HG03045 (cell line): ENCODE data around the gene CCT5.
"Not testable (repeated sequence)": the region's sequence is repeated elsewhere in the genome, so short reads cannot be mapped to it uniquely, and the experiment has no call there.

Experiments used
- ATAC-seq: cut with Tn5 transposase; IDR thresholded peaks from one replicate; pipeline ENCODE4 v1.9.1; 2021; ENCODE audit warnings: mild to moderate bottlenecking, moderate library complexity; ENCODE audit not compliant: unreplicated experiment

CCT5 gene

GRCh38 chr5:10297646-10298204 is 47.6 kb downstream of the CCT5 start:
- ATAC-seq: no peak

DNA sequence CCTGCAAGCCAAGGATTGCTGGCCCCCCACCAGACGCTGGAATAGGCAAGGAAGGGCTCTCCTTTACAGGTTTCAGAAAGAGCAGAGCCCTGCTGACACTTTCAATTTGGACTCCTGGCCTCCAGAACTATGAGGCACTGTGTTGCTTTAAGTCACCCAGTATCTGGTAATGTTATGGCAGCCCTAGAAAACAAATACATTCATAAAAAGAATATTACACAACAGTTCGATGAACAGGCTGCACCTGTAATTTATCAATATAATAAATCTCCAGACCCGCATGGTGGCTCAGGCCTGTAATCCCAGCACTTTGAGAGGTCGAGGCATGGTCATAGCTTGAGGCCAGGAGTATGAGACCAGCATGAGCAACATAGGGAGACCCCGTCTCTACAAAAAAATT is 50.2 kb downstream of the CCT5 start:
- no peak for ATAC-seq

GRCh38 chr5:10301266-10301665 is 51.2 kb downstream of the CCT5 start:
- no peak for ATAC-seq

- ATAC-seq: no peak
These were observed 51.9 kb downstream of the CCT5 start for GRCh38 chr5:10301842-10302610.

DNA sequence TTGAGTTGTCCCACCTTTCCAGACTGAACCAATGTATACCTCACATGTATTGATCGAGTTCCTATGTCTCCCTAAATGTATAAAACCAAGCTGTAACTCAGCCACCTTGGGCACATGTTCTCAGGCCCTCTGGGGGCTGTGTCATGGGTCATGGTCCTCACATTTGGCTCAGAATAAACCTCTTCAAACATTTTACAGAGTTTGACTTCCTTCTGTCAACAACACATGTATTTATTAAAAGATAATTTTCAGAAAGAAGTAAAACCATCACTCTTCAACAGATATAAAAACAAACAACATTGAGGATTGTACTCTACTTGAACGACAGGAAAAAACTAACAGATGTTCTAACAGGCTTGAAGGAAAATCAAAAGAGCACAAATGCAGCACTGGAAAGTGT is 53.1 kb downstream of the CCT5 start:
- ATAC-seq: no peak

- ATAC-seq: no peak
These were observed 53.7 kb downstream of the CCT5 start for GRCh38 chr5:10303699-10304170.

GRCh38 chr5:10304932-10305331 is 54.9 kb downstream of the CCT5 start:
- ATAC-seq: no peak

GRCh38 chr5:10306114-10306513 is 56.0 kb downstream of the CCT5 start:
- ATAC-seq: no peak

- no peak for ATAC-seq
These were observed 56.7 kb downstream of the CCT5 start for GRCh38 chr5:10306806-10307205.

DNA sequence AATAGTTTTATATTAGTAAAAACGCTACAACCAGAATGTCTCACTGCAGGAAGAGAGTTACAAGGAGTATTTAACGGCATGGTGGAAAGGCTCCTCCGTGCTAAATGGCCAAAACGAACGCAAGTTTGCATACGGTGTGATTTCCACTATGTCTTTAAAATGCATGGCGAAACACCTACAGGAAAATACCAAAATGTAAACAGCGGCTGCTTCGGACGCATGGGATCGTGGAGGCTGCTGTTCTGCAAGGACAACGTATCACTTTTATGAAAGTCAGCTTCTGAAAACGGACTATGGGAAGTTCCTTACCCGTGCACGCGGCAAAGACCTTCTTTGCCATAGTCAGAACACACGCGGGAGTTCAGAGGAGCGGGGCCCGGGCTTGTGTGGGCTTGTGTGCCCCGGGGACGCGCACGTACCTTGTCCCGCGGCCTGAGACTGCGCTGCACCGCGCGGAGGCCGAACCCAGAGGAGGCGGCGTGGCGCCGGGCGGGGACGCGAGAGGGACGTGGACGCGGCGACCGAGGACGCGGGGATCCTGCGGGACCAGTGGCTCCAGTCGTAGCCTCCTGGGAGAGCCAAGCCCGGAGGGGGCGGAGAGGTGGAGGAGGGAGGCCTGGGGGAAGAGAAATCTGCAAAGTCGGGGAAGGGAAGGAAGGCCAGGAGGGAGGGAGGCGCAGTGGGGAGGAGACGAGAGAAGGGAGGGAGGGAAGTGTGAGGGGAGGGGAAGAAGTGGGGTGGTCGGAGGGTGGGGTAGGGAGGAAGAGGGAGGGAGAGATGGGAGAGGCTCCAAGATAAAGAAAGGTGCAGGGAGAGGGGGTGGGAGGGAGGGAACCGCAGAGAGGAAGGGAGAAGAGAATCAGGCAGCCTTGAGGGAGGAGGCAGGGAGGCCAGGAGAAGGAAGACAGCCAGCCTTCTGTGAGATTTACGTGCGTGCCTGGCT is 57.4 kb downstream of the CCT5 start, which contains the start of gene CMBL:
Gene CMBL (minus strand): TSS at position 697 of the 943 bp plus-strand sequence. CDS start 17,140 bp downstream, outside the sequence.
- ATAC-seq: peak; percentile 67

DNA sequence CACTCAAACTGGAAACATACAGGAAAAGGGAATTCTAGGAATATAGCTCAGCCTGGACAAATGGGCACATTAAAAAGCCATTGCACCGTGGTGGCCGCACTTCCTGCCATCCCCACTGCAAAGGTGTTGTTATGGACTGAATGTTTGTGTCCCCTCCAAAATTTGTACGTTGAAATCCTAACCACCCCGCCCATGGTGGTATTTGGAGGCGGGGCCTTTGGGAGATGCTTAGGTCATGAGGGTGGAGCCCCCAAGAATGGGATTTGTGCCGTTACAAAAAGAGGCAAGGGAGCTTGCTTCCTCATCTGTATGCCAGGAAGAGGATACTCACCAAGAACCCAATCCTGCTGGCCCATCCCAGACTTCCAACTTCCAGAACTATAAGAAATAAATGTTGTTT is 58.8 kb downstream of the CCT5 start:
- no peak for ATAC-seq

DNA sequence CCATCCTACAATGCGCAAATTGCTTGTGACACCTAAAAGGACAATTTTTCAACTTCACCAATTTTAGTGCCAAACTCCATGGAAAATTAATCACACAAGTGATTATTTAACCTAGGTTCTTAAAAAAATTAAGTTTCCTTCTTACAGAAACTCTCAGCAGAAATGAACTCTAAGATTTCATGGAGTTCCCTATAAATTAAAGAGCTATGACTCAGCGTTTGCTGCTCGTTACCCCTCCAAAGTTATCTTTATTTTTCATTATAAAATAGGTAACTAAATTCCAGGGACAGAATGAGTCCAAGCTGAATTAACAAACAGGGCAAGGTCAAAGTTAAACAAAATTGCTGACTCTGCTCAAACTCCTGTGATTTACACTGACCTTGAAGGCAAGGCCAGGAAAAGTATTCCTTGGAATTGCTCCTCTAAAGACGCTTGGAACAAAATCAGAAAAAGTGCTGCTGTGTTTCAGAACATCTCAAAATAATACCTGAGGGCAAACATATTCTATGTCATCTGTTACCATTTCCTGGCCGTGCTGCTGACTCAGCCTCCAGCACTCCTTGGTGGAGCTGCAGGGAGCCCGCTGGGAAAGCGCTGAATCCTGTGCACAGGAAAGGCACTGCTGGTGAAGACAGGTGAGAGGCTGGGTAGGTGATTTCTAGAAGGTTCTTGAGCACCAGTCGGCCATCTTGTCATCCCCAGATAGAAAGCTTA is 60.1 kb downstream of the CCT5 start:
- no peak for ATAC-seq

DNA sequence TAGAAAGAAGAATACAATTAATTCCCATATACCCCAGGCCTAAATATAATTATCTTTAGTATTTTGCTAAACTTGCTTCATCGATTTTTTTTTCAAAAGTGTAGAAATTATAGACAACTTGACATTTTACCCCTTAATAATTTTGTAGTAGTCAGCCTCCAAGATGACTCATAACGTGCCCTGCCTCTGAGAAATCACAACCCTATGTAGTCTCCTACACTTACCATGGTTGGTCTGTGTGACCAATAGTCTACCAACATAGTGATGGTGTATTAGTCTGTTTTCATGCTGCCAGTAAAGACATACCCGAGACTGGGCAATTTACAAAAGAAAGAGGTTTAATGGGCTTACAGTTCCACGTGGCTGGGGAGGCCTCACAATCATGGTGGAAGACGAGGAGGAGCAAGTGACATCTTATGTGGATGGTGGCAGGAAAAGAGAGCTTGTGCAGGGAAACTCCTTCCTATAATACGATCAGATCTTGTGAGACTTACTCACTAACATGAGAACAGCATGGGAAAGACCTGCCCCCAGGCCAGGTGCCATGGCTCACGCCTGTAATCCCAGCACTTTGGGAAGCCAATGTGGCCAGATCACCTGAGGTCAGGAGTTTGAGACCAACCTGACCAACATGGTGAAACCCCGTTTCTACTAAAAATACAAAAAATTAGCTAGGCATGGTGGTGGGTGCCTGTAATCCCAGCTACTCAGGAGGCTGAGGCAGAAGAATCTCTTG is 60.9 kb downstream of the CCT5 start:
- not testable (repeated sequence) for ATAC-seq

DNA sequence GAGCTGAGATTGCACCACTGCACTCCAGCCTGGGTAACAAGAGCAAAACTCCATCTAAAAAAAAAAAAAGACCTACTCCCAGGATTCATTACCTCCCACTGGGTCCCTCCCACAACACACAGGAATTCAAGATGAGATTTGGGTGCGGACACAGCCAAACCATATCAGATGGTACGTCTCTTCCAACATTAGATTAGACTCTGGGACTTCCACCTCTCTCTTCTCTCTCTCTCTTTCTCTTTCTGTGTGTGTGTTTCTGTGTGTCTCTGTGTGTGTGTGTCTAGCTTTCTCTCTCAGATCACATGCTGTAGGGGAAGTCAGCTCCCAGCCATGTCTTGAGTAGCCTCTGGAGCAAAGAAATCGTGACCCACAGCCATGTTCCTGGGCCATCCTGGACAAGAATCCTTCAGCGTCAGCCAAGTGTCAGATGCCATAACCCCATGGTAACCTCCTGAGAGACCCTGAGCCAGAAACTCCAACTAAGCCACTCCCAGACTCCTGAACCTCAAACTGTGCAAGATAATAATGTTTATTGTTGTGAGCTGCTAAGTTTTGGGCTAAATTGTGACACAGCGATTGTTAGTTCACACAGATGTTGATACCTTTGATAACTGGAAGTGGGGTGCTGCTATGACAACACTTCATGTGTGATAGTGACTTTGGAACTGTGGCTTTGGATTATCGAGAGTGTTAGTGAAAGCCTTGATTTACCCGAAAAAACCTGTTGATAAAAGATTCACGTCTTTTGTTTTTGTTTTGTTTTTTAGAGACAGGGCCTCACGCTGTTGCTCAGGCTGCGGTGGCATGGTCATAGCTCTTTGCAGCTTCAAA is 61.7 kb downstream of the CCT5 start:
- no peak for ATAC-seq

- ATAC-seq: no peak
These were observed 65.1 kb downstream of the CCT5 start for GRCh38 chr5:10315201-10315600.
